Thyroid gland (tissue), 4 donors: Measurements from ENCODE around the gene CIROP. TPM values are rescaled to one million over a fixed set of nuclear protein-coding genes. Genes with fewer than 3 reads are reported as not detected.

Source experiments
- DNase-seq, 2 donors: peaks; one replicate each; pipeline ENCODE4 v3.0.0-alpha.2; 2019
- H3K27ac ChIP-seq, 3 donors: fragments of 200-600 bp; sonication (generic); 1 replicate in 2 of 3; 2 replicates in 1 of 3; pipeline ENCODE4 v1.5.1; 2016 to 2019; ENCODE audit warnings: mild to moderate bottlenecking in 1 of 3, moderate library complexity in 1 of 3
- H3K27me3 ChIP-seq: fragments of 200-600 bp; sonication (generic); one replicate; pipeline ENCODE4 v1.5.1; 2019
- H3K36me3 ChIP-seq, 2 donors: fragments of 200-600 bp; sonication (generic); one replicate each; pipeline ENCODE4 v1.5.1; 2016 to 2019
- H3K4me1 ChIP-seq, 2 donors: fragments of 200-600 bp; sonication (generic); one replicate each; pipeline ENCODE4 v1.5.1; 2017 to 2019
- H3K4me3 ChIP-seq, 3 donors: fragments of 200-600 bp; sonication (generic); replicated peaks in 1 of 3; 1 replicate in 2 of 3; 2 replicates in 1 of 3; pipeline ENCODE4 v1.5.1; 2016; ENCODE audit warnings: mild to moderate bottlenecking in 1 of 3
- H3K9me3 ChIP-seq: fragments of 200-600 bp; sonication (generic); one replicate; pipeline ENCODE4 v1.5.1; 2017
- POLR2A ChIP-seq, 2 donors: fragments of 450-650 bp; IDR thresholded peaks; one replicate each; pipeline ENCODE4 v1.6.1; 2017; ENCODE audit warnings: antibody characterized with exemption in 2 of 2, mild to moderate bottlenecking in 2 of 2, moderate library complexity in 1 of 2
- WGBS, 2 donors: methylation state at CpG; one replicate each; pipeline ENCODE4 v1.1.5; 2017; 5-methylcytosine and 5-hydroxymethylcytosine counted together
- intact Hi-C: fragments of 100-400 bp; cut with DNase I; formaldehyde crosslinking; loops from one replicate; pipeline ENCODE4 v1.15.1; 2023
- total RNA-seq, 4 donors: library from RNA; depleted of rRNA; stranded (reverse); fragments of >200 nt; gene quantifications; one replicate each; pipeline ENCODE4 v1.2.3, GENCODE V29; 2016
- TF ChIP-seq, protein P1 (sequence below), 6 experiments: fragments of 200-600 bp in 3 of 6; fragments of 450-650 bp in 3 of 6; sonication (generic) in 3 of 6; IDR thresholded peaks; one replicate each; pipeline ENCODE4 v1.5.1; 2016 to 2019; ENCODE audit warnings: antibody characterized with exemption in 6 of 6, mild to moderate bottlenecking in 2 of 6, inconsistent platforms in 1 of 6, moderate library complexity in 1 of 6

CIROP gene
- total RNA-seq, 4 donors from 2014 or later = 0.11 TPM; not detected in 3

DNA sequence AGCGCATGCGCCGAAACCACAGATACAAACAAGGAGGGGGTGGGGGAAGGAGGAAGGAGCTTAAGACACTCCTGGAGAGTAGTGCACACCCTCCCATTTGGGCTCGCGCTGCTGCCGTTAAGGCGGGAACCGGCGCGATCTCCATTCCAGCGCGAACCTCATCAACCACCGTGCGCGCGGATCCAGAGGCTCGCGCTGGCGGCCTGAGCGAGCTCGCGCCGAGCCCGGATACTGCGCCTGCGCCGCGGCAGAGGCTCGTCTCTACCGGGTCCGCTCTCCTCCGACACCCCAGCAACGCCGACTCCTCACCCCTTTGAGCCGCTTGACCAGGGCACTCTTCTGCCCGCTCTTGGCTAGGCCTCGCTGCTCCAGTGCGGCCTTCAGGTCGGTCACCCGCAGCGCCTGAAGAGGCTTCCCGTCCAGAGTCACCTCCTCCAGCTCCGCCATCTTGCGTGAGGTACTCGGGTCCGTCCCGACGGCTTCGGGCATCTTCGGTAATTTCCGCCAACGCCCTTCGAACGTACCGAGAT is 10.1 kb downstream of the CIROP start, which contains the start of gene ACIN1:
Gene ACIN1, minus strand, starts transcription at position 471 of the 530 bp plus-strand sequence. Its CDS starts 24 bp downstream, at position 447.
- intact Hi-C loops = no loop called here
- H3K4me1 ChIP-seq = peaks cover 36 to 55% of the 10 kb centered on the region in 2 donors
- peak within 1 kb of the TSS; percentile 91 to 99 (median 98) for H3K27ac ChIP-seq
- peaks cover 12 to 27% of the 10 kb centered on the region in 2 donors for H3K36me3 ChIP-seq
- no peaks in the 10 kb centered on the region for H3K9me3 ChIP-seq
- H3K4me3 ChIP-seq = peak within 1 kb of the TSS; percentile 69 to 94 (median 92)
- no peaks in the 10 kb centered on the region for H3K27me3 ChIP-seq
- DNase-seq = no peak
- TF ChIP-seq, protein P1, sequence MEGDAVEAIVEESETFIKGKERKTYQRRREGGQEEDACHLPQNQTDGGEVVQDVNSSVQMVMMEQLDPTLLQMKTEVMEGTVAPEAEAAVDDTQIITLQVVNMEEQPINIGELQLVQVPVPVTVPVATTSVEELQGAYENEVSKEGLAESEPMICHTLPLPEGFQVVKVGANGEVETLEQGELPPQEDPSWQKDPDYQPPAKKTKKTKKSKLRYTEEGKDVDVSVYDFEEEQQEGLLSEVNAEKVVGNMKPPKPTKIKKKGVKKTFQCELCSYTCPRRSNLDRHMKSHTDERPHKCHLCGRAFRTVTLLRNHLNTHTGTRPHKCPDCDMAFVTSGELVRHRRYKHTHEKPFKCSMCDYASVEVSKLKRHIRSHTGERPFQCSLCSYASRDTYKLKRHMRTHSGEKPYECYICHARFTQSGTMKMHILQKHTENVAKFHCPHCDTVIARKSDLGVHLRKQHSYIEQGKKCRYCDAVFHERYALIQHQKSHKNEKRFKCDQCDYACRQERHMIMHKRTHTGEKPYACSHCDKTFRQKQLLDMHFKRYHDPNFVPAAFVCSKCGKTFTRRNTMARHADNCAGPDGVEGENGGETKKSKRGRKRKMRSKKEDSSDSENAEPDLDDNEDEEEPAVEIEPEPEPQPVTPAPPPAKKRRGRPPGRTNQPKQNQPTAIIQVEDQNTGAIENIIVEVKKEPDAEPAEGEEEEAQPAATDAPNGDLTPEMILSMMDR (IDR thresholded peaks at IDR 0.05) = no peak
- TF ChIP-seq POLR2A (IDR thresholded peaks at IDR 0.05) = peak; percentile 82 to 85
- 0% methylated on average over 31 to 47 of the region's 55 CpGs for WGBS, 2 donors

- H3K27me3 ChIP-seq = no peaks in the 10 kb centered on the region
- peaks cover 18 to 33% of the 10 kb centered on the region in 2 donors for H3K36me3 ChIP-seq
- H3K4me3 ChIP-seq = peak overlapping the region; percentile 54 to 94 (median 69)
- intact Hi-C loops = no loop called here
- no peaks in the 10 kb centered on the region for H3K9me3 ChIP-seq
- no peak for TF ChIP-seq POLR2A (IDR thresholded peaks at IDR 0.05)
- TF ChIP-seq, protein P1 (IDR thresholded peaks at IDR 0.05) = no peak
- H3K4me1 ChIP-seq = peaks cover 36 to 51% of the 10 kb centered on the region in 2 donors
- WGBS, 2 donors = 1% methylated on average over 14 of the region's 14 CpGs
- H3K27ac ChIP-seq = peak overlapping the region; percentile 86 to 99 (median 98)
- DNase-seq = peak in 1 of 2 donors; percentile 24
Observed at GRCh38 chr14:23093991-23094665, 10.7 kb downstream of the CIROP start.

DNA sequence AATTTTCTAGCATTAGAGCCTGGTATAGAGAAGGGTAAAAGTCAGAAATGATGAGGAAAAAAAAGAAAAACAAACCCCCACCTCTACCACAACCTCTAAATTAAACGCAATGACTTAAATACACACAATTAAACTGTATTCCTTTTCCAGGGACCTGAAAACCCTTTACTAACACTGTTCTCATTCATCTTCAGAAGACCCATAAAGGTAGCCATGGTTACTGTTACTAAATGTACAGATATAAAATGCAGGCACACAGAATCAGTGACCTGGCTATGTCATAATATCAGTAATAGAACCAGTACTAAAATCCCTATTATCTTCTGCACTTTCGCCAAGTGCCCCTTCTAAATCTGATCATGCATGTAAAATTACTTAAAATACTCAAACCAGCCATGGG is 11.3 kb downstream of the CIROP start:
- no peaks in the 10 kb centered on the region for H3K27me3 ChIP-seq
- peak overlapping the region in 2 of 3 donors; percentile 2 to 98 for H3K27ac ChIP-seq
- H3K9me3 ChIP-seq = no peaks in the 10 kb centered on the region
- intact Hi-C loops = no loop called here
- H3K4me3 ChIP-seq = peak overlapping the region in 1 of 3 donors; percentile 69
- DNase-seq = peak in 1 of 2 donors; percentile 27
- peaks cover 23 to 35% of the 10 kb centered on the region in 2 donors for H3K36me3 ChIP-seq
- 34 to 36% methylated on average over 2 of the region's 2 CpGs for WGBS, 2 donors
- TF ChIP-seq, protein P1 (IDR thresholded peaks at IDR 0.05) = no peak
- TF ChIP-seq POLR2A (IDR thresholded peaks at IDR 0.05) = no peak
- peaks cover 36 to 48% of the 10 kb centered on the region in 2 donors for H3K4me1 ChIP-seq

DNA sequence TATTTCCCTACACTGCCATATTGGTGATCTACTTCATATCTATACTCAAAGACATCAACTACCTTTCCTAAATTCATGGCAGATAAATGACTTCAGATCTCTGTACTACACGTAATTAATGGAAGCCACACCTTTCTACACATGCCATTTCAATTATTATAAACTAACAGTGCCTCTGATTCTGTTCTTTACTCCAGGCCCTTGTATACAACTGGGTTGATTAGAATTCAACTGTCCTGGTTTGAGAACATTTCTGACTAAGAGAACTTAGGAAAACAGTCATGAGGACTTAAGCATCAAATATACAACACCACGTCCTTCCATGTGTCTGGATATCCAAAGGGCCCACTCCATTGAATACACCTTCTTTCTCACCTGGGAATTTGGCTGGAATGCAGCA is 11.7 kb downstream of the CIROP start:
- Histone ChIP-seq H3K36me3 (peaks cover 22 to 31% of the 10 kb centered on the region in 2 donors), H3K4me1 (peaks cover 36 to 48% of the 10 kb centered on the region in 2 donors), H3K27me3 (no peaks in the 10 kb centered on the region), H3K4me3 (peak overlapping the region in 1 of 3 donors; percentile 69), H3K27ac (peak overlapping the region in 2 of 3 donors; percentile 2 to 98), H3K9me3 (no peaks in the 10 kb centered on the region)
- 51 to 69% methylated on average over 2 of the region's 2 CpGs for WGBS, 2 donors
- TF ChIP-seq, protein P1 (IDR thresholded peaks at IDR 0.05) = no peak
- TF ChIP-seq POLR2A (IDR thresholded peaks at IDR 0.05) = no peak
- DNase-seq = no peak
- intact Hi-C loops = no loop called here
